Adrenal gland (tissue), 5 donors: ENCODE results near the gene DENND5A.

Experiments
- CTCF ChIP-seq, 6 experiments: fragments of 450-650 bp in 4 of 6; fragments of 200-600 bp in 2 of 6; sonication (generic) in 1 of 6; IDR thresholded peaks; 1 replicate in 5 of 6; 2 replicates in 1 of 6; pipeline versions ENCODE4 v1.5.1 to v1.8.0; 2016 to 2021; ENCODE audit warnings: antibody characterized with exemption in 6 of 6, mild to moderate bottlenecking in 2 of 6, moderate library complexity in 1 of 6
- POLR2A ChIP-seq, 2 donors: fragments of 450-650 bp; IDR thresholded peaks; one replicate each; pipeline ENCODE4 v1.6.1; 2017; ENCODE audit warnings: antibody characterized with exemption in 2 of 2, mild to moderate bottlenecking in 2 of 2, moderate library complexity in 1 of 2
- donor health status: DM: no; HTN: no; CAD: no.

- TF ChIP-seq POLR2A (IDR thresholded peaks at IDR 0.05) (no peak), CTCF (IDR thresholded peaks at IDR 0.05) (no peak)
Measured at GRCh38 chr11:9133956-9134355, 131.2 kb downstream of the DENND5A start.
